GM19455 (cell line): ENCODE results near the gene NCKAP5.

Experiments
- ATAC-seq: cut with Tn5 transposase; IDR thresholded peaks from one replicate; pipeline ENCODE4 v1.9.1; 2021; ENCODE audit not compliant: unreplicated experiment

NCKAP5 gene

GRCh38 chr2:133293544-133294353 is 274.5 kb downstream of the NCKAP5 start:
- no peak for ATAC-seq

GRCh38 chr2:133292259-133292658 is 276.0 kb downstream of the NCKAP5 start:
- no peak for ATAC-seq

- ATAC-seq: no peak
These were observed 280.6 kb downstream of the NCKAP5 start for GRCh38 chr2:133287709-133288108.

- ATAC-seq: no peak
These were observed 281.8 kb downstream of the NCKAP5 start for GRCh38 chr2:133286326-133286922.

DNA sequence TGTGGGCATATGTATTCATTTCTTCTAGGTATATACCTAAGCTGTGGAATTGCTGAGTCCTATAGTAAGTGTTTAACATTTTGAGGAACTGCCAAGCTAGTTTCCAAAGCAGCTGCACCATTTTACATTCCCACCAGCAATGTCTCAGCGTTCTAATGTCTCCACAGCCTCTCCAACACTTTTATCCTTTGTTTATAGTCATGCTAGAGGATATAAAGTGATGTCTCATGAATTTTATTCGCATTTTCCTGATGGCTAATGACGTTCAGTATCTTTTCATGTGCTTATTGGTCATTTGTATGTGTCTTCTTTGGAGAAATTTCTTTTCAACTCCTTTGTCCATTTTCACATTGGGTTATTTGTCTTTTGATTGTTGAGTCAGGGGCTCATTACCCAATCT is 295.2 kb downstream of the NCKAP5 start:
- no peak for ATAC-seq

- ATAC-seq: no peak
These were observed 297.2 kb downstream of the NCKAP5 start for GRCh38 chr2:133271105-133271504.

DNA sequence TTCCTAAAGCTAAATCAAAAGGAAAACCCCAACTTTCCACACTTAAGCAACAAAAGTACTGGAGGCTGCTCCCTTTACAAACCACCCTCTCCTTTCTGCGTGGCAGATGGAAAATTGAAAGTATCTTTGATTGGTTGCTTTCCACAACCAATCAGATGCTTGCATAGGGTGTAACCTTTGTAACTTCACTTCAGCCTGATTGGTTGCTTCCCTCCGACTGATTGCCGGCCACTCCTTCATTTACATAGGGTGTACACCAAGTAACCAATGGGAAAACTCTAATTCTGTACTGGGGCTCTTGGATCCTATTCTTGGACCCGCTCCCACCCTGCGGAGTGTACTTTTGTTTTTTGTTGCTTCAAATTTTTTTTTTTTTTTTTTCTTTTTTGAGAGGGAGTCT is 297.7 kb downstream of the NCKAP5 start:
- ATAC-seq: no peak

DNA sequence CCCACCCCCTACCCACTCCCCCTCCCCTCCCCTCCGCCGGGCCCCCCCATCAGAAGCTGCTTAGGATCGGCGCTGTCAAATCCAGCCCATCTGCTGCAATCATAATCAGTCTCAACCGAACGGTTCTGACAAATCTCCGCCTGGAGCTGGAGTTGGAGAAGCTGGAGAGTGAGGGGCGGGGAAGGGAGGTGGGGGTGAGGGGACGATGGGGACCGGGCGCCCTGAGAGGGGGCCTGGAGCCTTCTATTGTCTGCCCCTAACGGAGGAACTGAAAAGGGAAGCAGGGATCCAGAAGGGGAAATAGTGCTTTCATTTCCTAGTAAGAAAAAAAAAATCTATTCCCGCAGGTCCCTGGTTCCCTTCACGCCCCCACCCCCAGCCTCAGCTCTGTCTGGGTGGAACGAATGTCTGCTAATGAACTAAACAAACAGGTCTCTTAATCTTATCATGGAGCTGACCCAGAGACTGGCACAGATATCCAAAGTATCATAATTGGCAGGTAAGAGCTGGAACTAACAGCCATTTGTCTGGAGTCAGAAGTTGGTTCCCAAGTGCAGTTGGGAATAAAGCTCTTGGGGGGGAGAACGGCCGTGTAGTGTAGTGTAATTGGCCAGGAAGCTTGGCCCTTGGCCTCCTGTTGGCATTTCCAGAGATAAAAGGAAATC is 301.2 kb downstream of the NCKAP5 start:
- no peak for ATAC-seq

- no peak for ATAC-seq
These were observed 302.0 kb downstream of the NCKAP5 start for GRCh38 chr2:133266041-133266925.

GRCh38 chr2:133265432-133265949 is 302.8 kb downstream of the NCKAP5 start:
- no peak for ATAC-seq

- ATAC-seq: no peak
These were observed 303.3 kb downstream of the NCKAP5 start for GRCh38 chr2:133264989-133265401.

DNA sequence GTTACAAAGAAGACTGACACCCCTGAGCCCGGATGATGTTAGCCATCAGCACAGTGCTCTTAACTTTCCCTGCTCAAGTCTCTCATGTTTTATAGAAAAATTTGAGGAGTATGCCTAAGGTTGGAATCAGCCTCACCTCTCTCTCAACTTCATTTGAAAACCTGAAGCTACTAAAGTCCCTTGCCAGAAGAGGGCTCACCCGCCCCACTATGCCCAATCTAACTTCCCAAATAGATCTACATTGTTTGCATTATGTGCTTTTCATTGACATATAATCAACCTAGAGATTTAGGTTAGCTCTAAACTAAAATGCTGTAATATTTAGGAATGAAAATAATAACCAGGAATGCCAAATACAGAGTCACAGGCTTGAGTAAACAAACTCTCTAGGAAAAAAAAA is 305.4 kb downstream of the NCKAP5 start:
- ATAC-seq: no peak

- ATAC-seq: no peak
These were observed 312.9 kb downstream of the NCKAP5 start for GRCh38 chr2:133255360-133255759.

- ATAC-seq: no peak
These were observed 314.5 kb downstream of the NCKAP5 start for GRCh38 chr2:133253793-133254192.

- ATAC-seq: no peak
These were observed 315.4 kb downstream of the NCKAP5 start for GRCh38 chr2:133252780-133253355.

- ATAC-seq: no peak
These were observed 318.9 kb downstream of the NCKAP5 start for GRCh38 chr2:133249362-133249761.

DNA sequence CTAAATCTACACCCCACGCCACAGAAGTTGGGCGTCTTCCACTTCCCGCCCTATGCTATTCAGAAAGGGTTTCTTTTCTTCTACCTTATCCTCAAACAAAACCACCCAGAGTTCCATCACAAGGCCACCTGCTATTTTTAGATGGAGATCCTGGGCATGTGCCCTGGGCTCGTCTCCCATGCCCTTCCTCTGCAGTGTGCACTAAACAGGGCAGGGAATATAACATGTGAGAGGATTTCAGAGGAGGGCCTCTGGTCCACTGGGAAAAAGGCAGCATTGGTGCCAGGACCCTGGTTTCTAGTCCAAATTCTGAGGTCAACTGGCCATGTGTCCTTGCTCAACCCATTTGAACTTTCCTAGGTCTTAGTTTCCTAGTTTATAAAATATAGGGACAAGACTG is 320.0 kb downstream of the NCKAP5 start:
- no peak for ATAC-seq

- ATAC-seq: no peak
These were observed 320.6 kb downstream of the NCKAP5 start for GRCh38 chr2:133247631-133248030.

DNA sequence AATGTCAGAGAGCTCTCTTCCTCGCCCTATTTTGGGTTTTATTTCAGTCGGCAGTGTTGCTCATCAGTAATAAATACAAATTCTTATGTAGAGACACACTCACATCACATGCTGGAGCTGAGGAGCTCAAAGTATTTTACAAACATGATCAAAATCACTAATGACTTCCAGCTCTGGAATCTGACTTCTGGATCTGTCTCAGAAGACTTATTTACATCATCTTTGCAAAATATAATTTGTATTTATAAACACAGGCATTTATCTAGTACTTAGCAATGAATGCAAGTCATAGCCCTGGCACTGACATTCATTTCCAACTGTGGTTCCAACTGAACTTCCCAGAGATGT is 327.1 kb downstream of the NCKAP5 start:
- no peak for ATAC-seq

- no peak for ATAC-seq
These were observed 327.6 kb downstream of the NCKAP5 start for GRCh38 chr2:133240491-133241223.
